Left renal cortex interstitium (tissue), 4 donors: ENCODE data around the gene HMGB1. TPM values are rescaled to one million over a fixed set of nuclear protein-coding genes. Genes with fewer than 3 reads are reported as not detected.

ENCODE experiments used
- DNase-seq, 4 donors: peaks; one replicate each; pipeline ENCODE4 v3.0.0-alpha.2; 2013; ENCODE audit warnings: low read depth in 4 of 4, low spot score in 2 of 4, missing footprints in 1 of 4
- polyA plus RNA-seq, 4 donors: library from polyadenylated mRNA; unstranded; fragments of 120-200 nt; gene quantifications; one replicate each; pipeline ENCODE4 v1.2.1, GENCODE V29; 2013; ENCODE audit not compliant: insufficient read length in 4 of 4

Gene HMGB1
- polyA plus RNA-seq: 100 to 1,000 TPM; 769 to 941 (median 839) TPM

DNA sequence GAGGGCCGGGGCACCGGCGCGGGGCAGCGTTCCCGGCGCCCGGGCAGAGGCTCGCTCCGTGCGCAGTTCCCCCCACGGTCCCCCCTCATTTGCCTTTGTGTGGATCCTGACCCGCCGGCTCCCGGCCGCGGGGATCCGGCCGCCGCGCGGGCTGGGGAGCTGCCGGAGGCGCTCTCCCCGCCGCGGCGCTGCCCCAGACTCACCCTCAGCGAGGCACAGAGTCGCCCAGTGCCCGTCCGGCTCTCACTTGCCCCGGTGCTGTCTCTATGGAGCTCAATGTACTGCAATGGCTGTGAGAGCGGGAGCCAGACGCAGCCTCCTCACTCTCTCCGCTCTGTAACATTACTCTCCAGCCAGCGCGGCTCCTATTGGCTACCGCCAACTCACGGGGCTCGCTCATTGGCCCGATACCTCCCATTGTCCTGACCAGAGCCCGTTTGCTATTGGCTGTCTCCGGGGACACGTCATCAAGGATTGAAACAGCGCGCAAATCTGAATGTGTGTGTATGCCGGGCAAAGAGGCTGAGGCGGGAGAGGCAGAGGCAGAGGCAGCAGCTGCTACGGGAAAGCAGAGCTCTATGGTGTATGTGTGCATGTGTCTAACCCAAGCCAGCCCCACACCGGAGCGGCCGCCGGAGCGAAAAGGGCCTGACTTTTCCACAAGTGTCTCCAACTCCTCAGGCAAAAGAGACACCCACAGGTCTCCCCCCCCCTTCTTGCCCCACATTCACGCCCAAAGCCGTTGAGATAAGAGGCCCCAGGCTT, at the start of gene HMGB1:
Gene HMGB1, minus strand, starts transcription at position 344 of the 765 bp plus-strand sequence. CDS start 2,256 bp downstream, outside the sequence.
- peak; percentile 94 to 99 (median 96) for DNase-seq

GRCh38 chr13:30510811-30511371, 45.2 kb upstream of the HMGB1 start:
- DNase-seq: no peak

GRCh38 chr13:30510091-30510490, 44.4 kb upstream of the HMGB1 start:
- DNase-seq: no peak

GRCh38 chr13:30509254-30510050, 43.7 kb upstream of the HMGB1 start:
- no peak for DNase-seq

GRCh38 chr13:30504081-30504480, 38.3 kb upstream of the HMGB1 start:
- DNase-seq: no peak

GRCh38 chr13:30502237-30502636, 36.5 kb upstream of the HMGB1 start:
- no peak for DNase-seq

GRCh38 chr13:30499338-30499737, 33.6 kb upstream of the HMGB1 start:
- DNase-seq: no peak

DNA sequence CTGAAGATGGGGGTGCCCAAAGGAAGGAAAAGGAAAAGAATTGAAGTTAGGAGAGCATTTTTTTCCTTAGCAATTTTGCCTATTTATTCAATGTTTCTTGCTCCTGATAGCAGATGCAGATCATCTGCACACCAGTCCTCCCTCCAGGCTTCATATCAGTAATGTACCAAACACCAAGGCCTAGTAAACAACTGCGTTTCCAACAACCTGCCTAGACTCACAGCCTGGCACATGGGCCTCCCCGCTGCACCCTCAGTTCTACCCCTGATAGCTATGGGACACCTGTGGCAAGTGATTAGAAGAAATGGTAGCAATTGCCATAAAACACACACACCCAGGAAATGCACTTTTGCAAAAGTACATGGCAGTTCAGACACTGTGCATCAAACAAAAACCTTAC, 30.4 kb upstream of the HMGB1 start:
- no peak for DNase-seq

DNA sequence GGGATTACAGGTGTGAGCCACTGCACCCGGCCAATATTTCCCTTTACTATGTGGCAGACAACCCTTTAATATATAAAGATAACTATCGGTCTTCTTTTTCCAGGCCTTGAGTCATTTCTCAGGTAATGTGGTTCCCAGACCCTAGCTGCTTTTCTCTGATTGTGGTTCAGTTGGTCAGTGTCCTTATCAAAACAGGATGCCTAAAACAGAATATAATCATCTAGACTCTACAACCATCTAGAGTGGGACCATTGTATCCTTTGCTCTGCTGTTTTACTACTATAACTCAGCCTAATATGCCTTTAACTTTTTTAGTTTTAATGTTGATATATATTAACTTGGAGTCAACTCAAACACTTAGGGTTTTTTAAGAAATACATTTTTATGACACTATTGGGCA, 30.0 kb upstream of the HMGB1 start:
- no peak for DNase-seq

DNA sequence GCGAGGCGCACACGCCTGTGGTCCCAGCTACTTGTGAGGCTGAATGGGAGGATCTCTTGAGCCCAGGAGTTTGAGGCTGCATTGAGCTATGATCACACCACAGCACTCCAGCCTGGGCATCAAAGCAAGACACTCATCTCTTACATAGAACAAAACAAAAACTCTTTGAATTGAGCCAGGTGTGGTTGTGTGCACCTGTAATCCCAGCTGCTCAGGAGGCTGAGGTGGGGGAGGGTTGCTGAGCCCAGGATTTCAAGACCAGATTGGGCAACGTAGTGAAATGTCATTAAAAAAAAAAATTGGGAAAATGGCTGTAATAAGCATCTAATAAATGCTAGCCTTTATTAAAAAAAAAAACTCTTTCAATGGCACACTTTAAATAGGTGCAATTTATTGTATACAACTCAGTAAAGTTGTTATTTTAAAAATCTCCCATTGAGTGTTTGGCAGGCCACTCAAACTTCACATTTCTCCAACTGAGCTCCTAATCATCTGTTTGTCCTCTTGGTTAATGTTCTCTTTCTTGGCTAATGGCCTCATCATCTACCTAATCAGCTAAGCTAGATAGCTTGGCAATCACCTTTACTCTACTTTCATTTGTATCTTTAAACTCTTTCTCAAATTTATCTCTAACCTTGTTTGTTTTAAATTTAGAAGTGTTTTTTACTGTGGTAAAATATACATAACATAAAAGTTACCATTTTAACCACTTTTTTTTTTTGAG, 28.1 kb upstream of the HMGB1 start:
- DNase-seq: no peak

DNA sequence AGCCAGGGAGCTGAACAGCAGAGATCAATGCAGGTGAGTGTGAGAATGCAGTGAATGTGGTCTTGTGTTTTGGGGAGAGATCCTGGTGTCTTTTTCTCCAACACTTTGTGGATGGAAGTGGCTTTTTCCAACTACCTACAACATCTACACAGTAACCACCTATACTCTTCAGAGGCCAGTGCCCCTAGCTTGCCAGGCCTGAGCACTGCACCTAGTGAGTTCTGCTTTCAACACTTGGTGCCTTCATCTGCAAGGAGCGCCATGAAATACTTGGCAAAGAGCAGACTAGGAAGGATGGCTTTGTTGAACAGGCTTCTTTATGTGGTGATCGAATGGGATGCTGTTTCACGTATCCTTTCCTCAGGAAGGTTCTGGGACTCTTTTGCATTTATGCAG, 21.3 kb upstream of the HMGB1 start:
- DNase-seq: no peak

DNA sequence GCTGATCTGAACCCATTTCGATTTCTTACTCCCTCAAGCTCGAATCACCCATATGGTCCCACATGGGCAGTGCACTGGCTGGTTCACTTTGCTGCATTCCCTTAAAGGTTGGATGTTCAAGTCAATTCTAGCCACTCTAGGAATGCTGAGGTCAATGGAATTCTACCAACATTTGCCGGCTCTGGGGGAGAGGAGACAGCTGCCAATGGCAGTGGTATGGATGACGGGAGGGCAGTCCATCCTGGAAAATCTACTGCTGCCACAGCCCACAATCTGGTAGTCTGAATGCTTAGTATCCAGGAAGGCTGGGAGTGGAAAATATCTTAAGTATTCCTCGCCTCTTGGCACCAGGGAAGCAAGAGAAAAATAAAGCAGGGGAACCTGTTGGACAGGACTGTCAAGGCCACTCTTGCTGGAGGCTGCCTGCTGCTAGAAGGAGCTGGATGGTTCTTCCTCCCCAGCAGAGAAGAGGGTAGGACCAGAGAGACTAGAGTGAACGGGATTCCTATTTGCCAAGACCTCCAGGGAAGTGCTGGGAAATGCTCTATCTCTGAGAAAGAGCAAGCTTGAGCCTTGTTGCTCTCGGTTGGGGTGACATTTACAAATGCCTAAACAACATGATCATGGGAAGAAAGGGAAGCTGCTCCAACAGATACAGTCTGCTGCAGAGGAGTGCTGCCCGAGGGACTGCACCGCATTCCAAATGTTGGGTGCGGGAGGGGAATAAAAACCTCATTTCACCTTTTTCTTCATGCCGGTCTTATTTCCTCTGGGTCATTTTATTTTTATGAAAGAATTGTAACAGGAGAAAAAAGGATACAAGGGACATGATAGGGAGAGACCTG, 20.7 kb upstream of the HMGB1 start:
- no peak for DNase-seq

DNA sequence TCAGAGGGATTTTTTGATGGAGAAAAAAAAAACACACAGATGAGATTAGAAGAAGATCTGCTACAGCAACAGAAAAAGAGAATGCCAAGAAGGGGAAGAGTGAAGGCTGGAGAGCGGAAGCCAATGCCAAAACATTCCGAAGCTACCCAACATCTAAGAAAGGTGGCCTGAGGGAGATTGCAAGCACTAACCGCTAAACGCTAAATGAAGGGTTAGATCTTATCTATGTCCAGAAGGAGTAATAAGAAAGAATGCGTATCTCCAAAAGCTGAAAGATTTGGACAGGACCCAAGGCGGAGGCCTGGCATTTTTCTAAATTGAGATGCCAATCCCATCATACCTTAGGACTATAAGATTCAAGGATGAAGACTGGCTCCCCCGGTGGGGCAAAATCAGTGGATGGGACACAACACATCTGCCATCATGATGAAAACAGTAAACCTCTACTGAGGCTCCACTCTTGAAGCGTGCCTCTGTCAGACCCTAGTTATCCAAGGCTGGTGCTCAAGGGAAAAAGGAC, 15.6 kb upstream of the HMGB1 start:
- DNase-seq: no peak

DNA sequence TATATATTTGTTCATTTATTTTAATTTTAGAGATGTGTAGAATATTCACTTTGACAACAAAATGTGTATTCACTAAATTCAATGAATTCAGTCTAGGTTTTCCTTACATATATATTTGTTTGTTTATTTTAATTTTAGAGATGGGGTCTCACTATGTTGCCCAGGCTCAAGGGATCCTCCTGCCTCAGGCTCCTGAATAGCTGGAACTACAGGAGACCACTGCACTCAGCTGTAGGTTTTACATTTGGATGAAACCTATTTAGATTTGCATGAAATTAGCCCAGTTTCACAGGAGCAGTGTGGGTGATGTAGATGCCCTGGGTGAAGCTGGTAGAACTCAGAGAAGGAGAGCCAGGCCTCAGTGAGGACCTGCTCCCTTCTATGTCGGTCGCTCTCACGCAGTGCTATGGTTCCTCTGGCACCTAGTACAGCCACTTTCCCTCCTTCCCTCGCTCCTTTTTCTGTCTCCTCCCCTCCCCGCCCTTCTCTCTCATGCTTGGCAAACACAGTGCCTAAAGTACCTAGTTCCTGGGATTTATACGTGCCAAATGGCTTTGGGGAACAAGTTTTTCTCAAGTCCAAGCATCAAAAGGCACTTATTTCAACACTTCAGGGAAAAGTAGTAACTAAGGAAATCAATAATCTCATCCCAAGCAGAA, 14.7 kb upstream of the HMGB1 start:
- no peak for DNase-seq

DNA sequence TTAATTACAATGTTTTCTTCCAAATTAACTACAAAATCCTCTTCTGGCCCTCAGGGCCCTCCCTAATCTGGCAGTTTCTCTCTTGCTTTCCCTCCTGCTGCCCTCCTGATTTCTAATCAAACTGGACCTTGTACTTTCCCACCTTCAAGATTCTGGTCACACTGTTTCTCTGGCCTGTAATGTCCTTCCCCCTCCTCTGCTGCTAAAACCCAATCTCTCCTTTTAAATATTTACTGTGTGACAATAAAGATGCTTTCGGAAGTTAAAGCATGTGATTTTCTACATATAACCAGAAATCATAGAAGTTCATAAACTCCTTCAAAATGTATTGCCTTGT, 14.1 kb upstream of the HMGB1 start:
- no peak for DNase-seq

DNA sequence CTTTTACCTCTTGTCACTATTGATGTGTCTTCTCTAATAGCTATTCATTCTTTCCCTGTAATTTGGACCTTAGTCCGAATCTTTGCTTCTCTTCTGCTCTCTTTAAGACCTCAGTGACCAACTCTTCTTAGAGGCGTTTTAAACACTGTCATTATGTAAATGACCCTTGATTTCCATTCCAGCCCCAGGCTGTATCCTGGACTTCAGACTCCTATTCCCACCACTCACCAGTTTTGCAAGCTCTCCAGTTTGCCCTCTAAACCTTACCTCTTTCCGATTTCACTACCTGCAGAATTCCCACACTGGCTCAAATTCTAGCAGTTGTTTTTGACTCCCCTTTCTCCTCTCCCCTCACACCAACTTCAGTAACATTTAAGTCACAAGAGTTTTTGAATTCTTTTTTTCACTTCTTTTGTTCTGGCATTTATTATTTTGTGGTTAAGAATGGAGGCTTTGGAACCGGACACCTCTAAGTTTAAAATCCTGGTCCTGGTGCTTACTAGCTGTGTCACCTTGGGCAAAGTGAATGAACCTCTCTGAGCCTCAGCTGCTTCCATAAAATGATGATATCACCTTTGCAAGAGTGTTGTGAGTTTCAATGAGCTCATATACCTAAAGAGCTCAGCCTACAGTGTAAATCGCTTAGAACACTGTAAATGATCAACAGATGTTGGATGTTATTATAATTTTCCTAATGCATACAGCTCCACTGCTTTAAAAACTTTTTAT, 13.6 kb upstream of the HMGB1 start:
- no peak for DNase-seq

DNA sequence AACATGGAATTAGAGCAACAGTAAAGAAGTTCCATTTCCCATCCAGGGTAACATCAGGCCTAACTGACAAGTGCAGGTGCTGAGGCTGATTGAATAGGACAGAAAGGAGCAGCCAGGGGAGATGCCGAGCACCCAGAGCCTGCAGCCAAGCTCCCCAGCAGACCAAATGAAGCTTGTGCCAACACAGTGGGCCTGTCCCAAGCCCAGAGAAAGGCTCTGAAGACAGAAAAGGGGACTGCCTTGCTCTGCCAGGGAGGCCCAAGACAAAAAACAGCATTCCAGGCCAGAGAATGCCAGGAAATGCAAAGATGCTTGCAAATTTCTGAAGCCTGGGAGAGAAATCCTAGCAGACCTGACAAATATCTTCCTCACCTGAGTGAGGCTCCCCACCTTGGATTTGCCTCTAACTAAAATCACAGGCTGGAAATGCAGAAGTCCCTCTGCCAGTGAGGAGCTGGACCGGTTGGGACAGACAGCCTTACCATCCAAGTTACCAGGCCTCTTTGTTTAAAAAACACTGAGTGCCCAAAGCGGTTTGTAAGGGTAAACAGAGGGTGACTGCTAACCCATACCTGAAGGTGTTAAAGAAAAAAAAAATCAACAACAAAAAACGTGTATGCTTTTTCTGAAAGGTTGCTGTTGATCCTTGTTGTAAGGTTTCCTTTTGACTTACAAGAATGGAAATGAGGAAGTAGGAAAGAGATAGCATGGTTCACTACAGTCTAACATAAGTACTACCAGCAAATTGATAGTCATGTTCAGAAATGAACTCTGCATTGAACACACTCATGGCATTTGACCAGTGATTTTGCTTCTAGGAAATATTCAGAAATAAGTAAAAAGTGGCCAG, 11.8 kb upstream of the HMGB1 start:
- DNase-seq: no peak

DNA sequence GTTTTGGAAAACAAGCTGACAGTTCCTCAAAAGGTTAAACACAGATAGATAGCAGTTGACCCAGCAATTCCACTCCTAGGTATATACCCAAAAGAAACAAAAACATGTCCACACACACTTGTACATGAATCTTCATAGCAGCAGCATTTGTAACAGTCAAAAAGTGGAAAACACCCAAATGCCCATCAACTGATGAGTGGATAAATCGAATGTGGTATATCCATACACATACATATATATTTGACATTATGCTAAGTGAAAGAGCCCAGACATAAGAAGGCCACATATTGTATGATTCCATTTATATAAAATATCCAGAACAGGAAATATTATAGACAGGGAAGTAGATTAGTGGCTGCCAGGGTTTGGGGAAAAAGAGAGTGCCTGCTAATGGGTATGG, 7.9 kb upstream of the HMGB1 start:
- no peak for DNase-seq
